Diencephalon (tissue), 1 donor: ENCODE measurements around the gene CCDC149. TPM values are rescaled to one million over a fixed set of nuclear protein-coding genes. Genes with fewer than 3 reads are reported as not detected.

Experiments used
- small RNA-seq: library from RNA; depleted of rRNA; stranded (forward); fragments of <200 nt; gene quantifications from one replicate; pipeline ENCODE3, GENCODE V24; 2014
- total RNA-seq: library from RNA; depleted of rRNA; stranded (reverse); fragments of >200 nt; gene quantifications from one replicate; pipeline ENCODE4 v1.2.3, GENCODE V29; 2014

Gene CCDC149
- 22.1 TPM for total RNA-seq

GRCh38 chr4:24912252-24913118 is at the start of gene CCDC149:
Gene CCDC149 (minus strand): TSS chr4:24913042. CDS start chr4:24912864, 178 bp downstream.

DNA sequence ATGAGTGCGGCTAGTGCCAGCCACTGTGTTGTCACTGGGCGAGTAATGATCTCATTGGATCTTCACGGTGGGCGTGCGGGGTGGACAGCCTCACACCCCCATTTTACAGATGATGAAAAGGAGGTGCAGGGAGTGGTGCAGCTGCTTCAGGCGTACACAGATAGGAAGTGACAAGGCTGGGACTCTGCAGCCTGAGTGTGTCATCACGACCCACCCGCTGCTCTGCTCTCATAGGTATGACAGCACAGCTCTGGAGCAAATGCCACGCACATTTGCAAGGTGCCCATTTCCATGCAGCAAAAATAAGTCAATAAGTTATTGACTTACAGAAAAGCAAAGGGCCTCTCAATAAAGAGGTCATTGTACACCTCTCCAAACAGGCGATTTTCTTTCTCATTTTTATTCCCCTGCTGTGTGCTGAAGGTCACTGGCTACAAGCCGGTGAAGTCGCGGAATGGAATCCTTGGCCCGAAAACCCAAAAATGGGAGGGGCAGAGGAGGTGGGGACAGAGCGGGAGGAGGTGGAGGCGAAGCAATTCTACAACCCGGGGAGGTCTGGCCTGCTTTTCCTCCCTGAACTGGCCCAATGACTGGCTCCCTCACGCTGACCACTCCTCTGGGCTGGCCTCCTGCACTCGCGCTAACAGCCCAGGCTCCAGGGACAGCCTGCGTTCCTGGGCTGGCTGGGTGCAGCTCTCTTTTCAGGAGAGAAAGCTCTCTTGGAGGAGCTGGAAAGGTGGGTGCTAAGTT is 117.8 kb downstream of the CCDC149 start, which contains the start of gene SOD3:
SOD3 (plus strand) TSS at position 658 of the 750 bp plus-strand sequence. CDS start 3,949 bp downstream, outside the sequence.

Small RNA genes lying within 50 kb of the gene (small RNA-seq; reads per million reads assigned to genes)
- not detected for gene AC006390.1

Other genes starting within 250 kb of the CCDC149 start
- gene SOD3, start 117.5 kb downstream of the CCDC149 start, total RNA-seq, result 1.4 TPM
- gene LGI2, start 117.9 kb upstream of the CCDC149 start, total RNA-seq, result 12.5 TPM
- gene SEPSECS, start 247.4 kb upstream of the CCDC149 start, total RNA-seq, result 14.5 TPM